NCI-H526 (cell line): ENCODE data around the gene CEP43.

Experiments used
- DNase-seq, 2 experiments: peaks; one replicate each; lab custom pipeline; 2025; lab: John Stamatoyannopoulos, UW

Gene CEP43

GRCh38 chr6:166999145-166999883, at the start of gene CEP43:
Gene CEP43, plus strand, starts transcription at chr6:166999397. Its CDS starts 16 bp downstream, at chr6:166999413.
- peak; percentile 90 to 98 for DNase-seq

DNA sequence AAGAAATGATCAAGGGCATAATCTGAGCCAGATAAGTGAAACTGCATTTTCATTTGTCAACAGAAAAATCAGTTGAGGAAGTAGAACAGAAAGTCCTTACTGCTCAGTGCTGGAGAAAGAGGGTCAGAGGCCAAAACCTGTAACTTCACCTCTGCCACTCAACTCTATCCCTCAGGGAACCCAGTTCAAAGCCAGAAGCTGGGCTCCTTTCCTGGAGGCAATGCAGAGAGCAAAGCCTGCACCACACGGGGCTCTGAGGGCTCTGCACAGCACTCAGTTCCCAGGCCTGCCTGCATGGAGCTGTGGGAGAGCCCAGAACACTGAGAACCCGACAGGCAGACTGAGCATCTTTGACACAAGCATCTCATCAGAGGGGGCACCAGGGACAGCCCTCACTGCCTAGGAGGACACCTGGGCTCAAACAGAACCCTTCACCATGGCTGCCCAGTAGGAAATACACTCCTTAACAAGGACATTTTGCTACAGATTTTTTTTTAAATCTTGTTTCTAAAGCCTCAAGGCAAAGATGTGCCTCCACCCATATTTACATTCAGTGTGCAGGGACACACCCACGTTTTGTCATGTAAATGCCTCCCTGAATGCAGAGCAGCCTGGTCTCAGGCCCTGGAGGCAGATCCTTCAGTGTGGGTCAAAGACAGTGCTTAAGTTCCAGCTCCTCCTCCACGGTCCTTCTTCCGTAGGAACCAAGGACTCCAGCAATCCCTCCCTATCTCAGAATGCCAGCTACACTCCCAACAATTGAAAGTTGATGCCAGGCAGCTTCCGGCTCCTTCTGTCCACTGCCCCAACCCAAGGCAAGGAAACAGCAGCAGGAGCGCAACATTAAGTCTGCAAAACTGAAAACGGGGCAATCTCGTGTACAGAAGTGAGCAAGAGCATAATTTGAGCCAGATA, 49.4 kb upstream of the CEP43 start:
- no peak for DNase-seq

- DNase-seq: no peak
Measured at GRCh38 chr6:166950443-166950821, 48.8 kb upstream of the CEP43 start.

DNA sequence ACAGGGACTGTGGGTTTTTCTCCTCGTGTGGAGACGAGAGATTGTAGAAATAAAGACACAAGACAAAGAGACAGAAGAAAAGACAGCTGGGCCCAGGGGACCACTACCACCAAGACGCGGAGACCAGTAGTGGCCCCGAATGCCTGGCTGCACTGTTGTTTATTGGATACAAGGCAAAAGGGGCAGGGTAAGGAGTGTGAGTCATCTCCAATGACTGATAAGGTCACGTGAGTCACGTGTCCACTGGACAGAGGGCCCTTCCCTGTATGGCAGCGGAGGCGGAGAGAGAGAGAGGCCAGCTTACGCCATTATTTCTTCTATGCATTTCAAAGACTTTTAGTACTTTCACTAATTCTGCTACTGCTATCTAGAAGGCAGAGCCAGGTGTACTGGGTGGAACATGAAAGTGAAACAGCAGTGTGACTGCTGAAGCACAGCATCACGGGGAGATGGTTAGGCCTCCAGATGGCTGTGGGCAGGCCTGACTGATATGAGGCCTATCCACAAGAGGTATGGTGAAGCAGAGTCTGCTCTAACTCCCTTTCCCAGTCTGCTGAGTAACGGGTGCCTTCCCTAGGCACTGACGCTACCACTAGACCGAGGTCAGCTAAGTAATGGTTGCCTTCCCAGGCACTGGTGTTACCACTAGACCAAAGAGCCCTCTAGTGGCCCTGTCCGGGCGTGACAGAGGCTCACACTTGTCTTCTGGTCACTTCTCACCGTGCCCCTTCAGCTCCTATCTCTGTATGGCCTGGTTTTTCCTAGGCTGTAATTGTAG, 48.1 kb upstream of the CEP43 start:
- peak; percentile 40 to 80 for DNase-seq

DNA sequence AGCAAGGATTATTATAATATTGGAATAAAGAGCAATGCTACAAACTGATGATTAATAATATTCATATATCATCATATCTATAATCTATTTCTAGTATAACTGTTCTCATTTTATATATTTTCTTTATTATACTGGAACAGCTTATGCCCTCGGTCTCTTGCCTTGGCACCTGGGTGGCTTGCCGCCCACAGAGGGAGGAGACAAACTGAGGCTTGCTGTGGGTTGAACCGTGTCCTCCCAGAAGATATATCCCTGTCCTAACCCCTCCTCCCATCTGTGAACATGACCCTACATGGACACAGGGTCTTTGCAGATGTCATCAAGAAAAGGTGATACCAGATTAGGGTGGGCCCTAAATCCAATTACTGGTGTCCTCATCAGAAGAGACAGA, 47.5 kb upstream of the CEP43 start:
- DNase-seq: no peak

- no peak for DNase-seq
Measured at GRCh38 chr6:166952121-166952520, 47.1 kb upstream of the CEP43 start.

DNA sequence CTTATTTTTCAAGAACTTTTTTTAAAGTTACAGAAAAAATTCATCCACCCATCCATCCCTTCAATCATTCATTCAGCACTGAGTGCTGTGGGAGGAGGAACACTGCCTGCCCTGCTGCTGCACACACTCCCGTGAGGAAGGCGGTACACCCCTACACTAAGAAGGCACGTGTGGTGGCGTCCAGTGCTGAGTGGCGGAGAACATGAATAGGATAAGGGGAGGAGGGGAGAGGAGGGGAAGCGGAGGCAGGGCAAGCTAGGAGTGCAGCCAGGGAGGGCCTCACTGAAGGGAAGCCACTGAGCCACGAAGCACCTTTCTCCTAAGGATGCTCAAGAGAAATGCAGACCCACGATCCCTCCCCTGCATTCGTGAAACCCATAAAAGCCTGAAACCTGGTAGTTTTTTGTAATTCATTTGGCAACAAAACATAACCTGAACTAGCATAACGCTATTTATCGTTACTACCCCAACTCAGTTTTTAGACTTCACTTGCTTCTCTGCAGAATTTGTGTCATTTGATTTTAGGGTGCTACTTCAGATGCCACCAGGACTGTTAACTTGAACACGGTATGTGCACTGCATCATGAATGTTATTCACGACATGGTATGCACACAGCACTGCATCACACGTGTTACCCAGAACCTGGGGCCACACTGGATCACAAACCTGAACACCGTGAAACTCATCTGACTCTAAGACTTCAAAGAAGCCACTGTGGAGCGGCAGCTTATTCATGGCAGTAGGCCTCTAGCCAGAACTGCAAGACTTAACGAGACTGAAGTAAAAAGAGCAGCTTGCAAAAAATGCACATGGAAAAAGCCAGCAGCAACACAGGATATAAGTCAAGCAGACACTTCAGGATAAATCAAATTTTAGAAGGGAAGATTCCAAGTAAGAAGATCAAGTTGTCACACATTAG, 46.4 kb upstream of the CEP43 start:
- no peak for DNase-seq

- DNase-seq: no peak
Measured at GRCh38 chr6:166954118-166954713, 45.0 kb upstream of the CEP43 start.

DNA sequence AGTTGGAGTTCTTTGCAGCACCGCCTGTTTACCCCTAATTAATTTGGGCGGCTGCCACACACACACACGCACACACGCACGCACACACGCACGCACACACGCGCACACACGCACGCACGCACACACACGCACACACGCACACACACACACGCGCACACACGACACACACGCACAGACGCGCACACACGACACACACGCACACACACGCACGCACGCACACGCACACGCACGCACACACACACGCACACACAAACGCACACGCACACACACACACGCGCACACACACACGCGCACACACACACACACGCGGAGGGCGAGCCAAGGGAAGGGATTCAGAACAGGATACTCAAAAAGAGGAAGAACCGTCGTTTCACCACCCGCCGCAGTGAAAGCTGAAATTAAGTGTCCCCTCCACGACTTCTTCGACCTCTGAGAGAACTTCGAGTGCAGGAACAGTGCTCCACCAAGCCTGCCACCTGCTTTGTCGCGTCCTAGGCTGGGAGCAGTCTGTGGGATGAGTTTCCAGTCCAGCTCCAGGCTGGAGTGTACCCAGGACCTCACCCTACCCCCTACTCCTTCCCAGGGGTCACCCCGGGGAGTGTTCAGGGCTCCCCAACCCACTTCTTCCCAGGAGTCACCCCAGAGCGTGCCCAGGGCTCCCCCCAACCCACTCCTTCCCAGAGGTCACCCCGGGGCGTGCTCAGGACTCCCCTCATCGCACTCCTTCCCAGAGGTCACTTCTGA, 43.9 kb upstream of the CEP43 start:
- peak; percentile 11 to 63 for DNase-seq

DNA sequence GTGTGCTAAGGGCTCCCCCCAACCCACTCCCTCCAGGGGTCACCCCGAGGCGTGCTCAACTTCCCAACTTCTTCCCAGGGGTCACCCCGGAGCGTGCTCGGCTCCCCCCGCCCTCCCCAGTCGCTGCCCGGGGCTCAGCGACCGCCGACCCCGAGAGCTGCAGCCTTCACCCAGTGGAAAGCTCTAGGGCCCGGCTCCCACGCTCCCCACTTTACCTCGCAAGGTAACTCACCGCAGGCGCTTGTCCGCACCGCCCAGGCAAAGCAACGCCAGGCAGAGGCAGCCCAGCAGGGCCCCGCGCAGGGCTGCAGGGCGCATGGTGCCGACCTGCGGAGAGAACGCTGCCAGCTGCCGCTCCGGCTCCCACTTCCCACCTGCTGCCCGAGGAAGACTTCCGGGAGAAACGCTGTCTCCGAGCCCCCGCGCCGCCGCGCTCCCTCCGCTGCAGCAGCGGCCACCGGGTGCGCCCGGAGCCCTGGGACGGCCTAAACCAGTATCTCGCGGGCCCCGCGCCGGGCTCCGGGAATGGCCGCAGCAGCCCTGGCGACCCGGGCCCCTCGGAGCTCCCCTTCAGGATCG, 43.2 kb upstream of the CEP43 start:
- DNase-seq: peak; percentile 58 to 84

DNA sequence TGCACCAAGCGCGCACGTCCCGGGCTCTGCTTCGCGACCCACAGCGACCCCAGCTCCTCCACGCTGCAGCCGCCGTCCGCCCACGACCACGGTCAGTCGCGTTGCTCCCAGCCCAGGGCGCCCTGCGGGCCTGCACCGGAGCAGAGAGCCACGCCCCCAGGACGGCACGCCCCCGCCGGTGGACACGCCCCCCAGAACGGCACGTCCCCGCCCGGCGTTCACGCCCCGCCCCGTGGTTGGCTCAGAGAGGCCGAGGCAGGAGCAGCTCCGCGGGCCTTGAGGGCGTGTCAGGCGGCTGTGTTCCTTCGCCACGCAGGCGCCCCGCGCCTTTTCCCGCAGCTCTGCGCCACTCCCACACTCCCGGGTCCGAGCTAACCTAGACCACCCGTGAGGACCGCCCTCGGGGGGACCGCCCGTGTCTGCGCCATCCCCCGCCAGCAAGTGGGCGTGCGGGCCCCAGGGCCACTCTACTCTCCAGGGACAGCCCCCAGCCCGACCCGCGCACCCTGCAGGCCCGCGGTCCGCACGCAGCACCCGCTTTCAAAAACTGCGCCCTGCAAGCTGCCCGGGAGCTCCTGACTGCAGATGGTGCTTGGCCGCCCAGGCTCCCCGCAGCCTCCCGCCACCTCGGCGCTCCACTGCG, 42.6 kb upstream of the CEP43 start, which contains the start of gene RNASET2:
RNASET2 (minus strand) TSS at position 107 of the 643 bp plus-strand sequence. CDS start 368 bp downstream, outside the sequence.
- DNase-seq: peak; percentile 61 to 95

DNA sequence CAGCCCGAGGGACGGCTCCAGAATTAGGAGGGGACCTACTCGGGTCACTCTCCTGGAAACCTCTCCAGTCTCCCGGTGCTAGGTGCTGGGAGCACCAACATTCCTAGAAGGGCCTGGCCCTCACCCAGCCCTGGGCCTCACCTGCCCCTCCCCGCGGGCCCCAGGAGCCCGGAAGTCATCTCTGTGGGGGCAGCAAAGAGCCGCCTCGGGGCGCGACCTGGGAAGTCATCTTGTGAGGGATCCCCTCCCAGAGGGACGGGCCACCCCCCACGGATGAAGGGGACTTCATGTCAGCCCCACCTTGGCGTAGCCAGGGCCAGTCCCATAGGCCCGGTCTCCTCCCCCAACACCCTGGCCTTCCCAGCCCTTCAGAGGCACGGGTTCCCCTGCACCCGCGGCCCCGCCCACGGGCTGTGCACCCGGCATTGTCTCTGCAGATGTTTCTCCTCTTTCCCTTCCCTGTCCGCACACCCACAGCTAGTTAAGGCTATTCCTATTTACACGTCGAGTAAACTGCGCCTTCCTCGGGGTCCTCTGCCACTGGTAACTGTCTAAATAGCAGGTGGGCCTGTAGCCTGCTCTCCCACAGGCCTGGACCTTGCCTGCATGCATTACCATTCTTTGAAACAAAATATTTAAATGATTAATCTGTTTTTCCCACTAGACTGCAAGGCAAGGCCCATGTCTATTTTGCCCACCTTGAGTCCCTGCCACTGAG, 42.0 kb upstream of the CEP43 start:
- peak; percentile 6 to 51 for DNase-seq

- DNase-seq: no peak
Measured at GRCh38 chr6:166957805-166958076, 41.5 kb upstream of the CEP43 start.

- no peak for DNase-seq
Measured at GRCh38 chr6:166958926-166959861, 40.0 kb upstream of the CEP43 start.

- no peak for DNase-seq
Measured at GRCh38 chr6:166959911-166960608, 39.1 kb upstream of the CEP43 start.

DNA sequence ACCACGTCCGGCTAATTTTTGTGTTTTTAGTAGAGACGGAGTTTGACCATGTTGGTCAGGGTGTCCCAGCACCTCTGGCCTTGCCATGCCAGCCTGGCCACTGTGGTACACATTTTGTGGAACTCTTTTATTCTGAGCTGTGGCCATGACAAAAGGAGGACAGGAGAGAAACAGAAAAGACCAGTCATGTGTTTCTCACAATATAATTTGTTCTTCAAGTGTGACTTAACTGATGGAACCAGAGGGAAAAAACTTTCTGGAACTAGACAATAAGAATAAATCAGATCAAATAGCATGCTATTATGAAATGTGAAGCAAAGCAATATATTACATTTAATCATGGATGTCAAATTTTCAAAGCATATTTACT, 38.6 kb upstream of the CEP43 start:
- no peak for DNase-seq

DNA sequence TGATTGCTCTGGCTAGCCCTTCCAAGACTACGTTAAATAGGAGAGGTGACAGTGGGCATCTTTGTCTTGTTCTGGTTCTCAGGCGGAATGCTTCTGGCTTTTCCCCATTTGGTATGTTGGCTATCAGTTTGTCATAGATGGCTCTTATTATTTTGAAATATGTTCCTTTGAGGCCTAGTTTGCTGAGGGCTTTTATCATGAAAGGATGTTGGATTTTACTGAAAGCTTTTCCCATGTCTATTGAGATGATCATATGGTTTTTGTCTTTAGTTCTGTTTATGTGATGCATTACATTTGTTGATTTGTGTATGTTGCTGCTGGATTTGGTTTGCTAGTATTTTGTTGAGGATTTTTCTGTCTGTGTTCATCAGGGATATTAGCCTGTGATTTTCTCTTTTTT, 32.9 kb upstream of the CEP43 start:
- no peak for DNase-seq
